DOHH2 (cell line): ENCODE data around the gene CAPS2.
"Not testable (repeated sequence)": the region's sequence is repeated elsewhere in the genome, so short reads cannot be mapped to it uniquely, and the experiment has no call there.

Experiments
- H3F3A ChIP-seq: fragments of 200-600 bp; sonication (generic), shearing (Covaris generic); 2 replicates; pipeline ENCODE4 v1.6.0; 2016; ENCODE audit warnings: antibody characterized with exemption, mild to moderate bottlenecking; ENCODE audit not compliant: control insufficient read depth, insufficient read depth
- H3K27ac ChIP-seq: fragments of 200-600 bp; sonication (generic); 2 replicates; pipeline ENCODE4 v1.5.1; 2014; ENCODE audit warnings: low read depth, mild to moderate bottlenecking, low read length, moderate library complexity
- H3K27me3 ChIP-seq: fragments of 200-600 bp; sonication (generic); 2 replicates; pipeline ENCODE4 v1.6.1; 2014; ENCODE audit warnings: mild to moderate bottlenecking, low read length, mixed read lengths; ENCODE audit not compliant: control insufficient read depth
- H3K36me3 ChIP-seq: fragments of 200-600 bp; sonication (generic); 2 replicates; pipeline ENCODE4 v1.6.1; 2014; ENCODE audit warnings: mild to moderate bottlenecking, low read length, moderate library complexity, mixed read lengths; ENCODE audit not compliant: control insufficient read depth
- H3K4me1 ChIP-seq: fragments of 200-600 bp; sonication (generic); 2 replicates; pipeline ENCODE4 v1.6.1; 2014; ENCODE audit warnings: mild to moderate bottlenecking, low read length, mixed read lengths; ENCODE audit not compliant: control insufficient read depth
- H3K4me2 ChIP-seq: fragments of 200-600 bp; sonication (generic); 2 replicates; pipeline ENCODE4 v1.6.0; 2014; ENCODE audit warnings: mild to moderate bottlenecking, low read length, moderate library complexity
- H3K4me3 ChIP-seq: fragments of 200-600 bp; sonication (generic); 2 replicates; pipeline ENCODE4 v1.5.1; 2014; ENCODE audit warnings: mild to moderate bottlenecking, low read length, mixed read lengths
- H3K79me2 ChIP-seq: fragments of 200-600 bp; sonication (generic); 2 replicates; pipeline ENCODE4 v1.6.1; 2014; ENCODE audit warnings: mild to moderate bottlenecking, low read length, mixed read lengths; ENCODE audit not compliant: control insufficient read depth
- H3K9me2 ChIP-seq: fragments of 200-600 bp; sonication (generic); replicated peaks from 2 replicates; pipeline ENCODE4 v1.6.1; 2014; ENCODE audit warnings: mild to moderate bottlenecking, low read length, mixed read lengths; ENCODE audit not compliant: control insufficient read depth
- H3K9me3 ChIP-seq: fragments of 200-600 bp; sonication (generic); 2 replicates; pipeline ENCODE4 v1.6.1; 2014; ENCODE audit warnings: antibody characterized with exemption, low read length, mixed read lengths; ENCODE audit not compliant: control insufficient read depth, insufficient read depth
- H4K20me1 ChIP-seq: fragments of 200-600 bp; sonication (generic); 2 replicates; pipeline ENCODE4 v1.6.0; 2014; ENCODE audit warnings: low read depth, mild to moderate bottlenecking, antibody characterized with exemption, low read length, moderate library complexity; ENCODE audit not compliant: control insufficient read depth, insufficient read depth
- CTCF ChIP-seq: fragments of 200-600 bp; sonication (generic); IDR thresholded peaks from one replicate; pipeline ENCODE4 v1.5.1; 2014; ENCODE audit warnings: antibody characterized with exemption, mild to moderate bottlenecking, low read depth, low read length; ENCODE audit not compliant: poor library complexity, severe bottlenecking
- EZH2phosphoT487 ChIP-seq: fragments of 200-600 bp; sonication (generic); IDR thresholded peaks from 2 replicates; pipeline ENCODE4 v1.6.1; 2017; ENCODE audit warnings: borderline replicate concordance, mild to moderate bottlenecking, antibody characterized with exemption, low read length, moderate library complexity, mixed read lengths

Gene CAPS2

GRCh38 chr12:75354011-75354410 lies 23.9 kb upstream of the CAPS2 start:
- 0 out of 2 replicates have a peak, but pooled peaks cover 4% of the 10 kb centered on the region for H3K9me3 ChIP-seq

GRCh38 chr12:75350413-75350812 lies 20.3 kb upstream of the CAPS2 start:
- H3K27me3 ChIP-seq: no peaks in the 10 kb centered on the region; the same call in 1 of the 2 replicates
- no peak overlapping the region for H3K4me2 ChIP-seq
- no peaks in the 10 kb centered on the region for H4K20me1 ChIP-seq
- no peaks in the 10 kb centered on the region for H3K36me3 ChIP-seq
- no peaks in the 10 kb centered on the region for H3F3A ChIP-seq
- H3K4me3 ChIP-seq: no peak overlapping the region
- H3K27ac ChIP-seq: no peak overlapping the region
- H3K79me2 ChIP-seq: no peaks in the 10 kb centered on the region
- TF ChIP-seq CTCF: no peak
- no peak for TF ChIP-seq EZH2phosphoT487
- H3K4me1 ChIP-seq: no peaks in the 10 kb centered on the region
- H3K9me2 ChIP-seq: no peaks in the 10 kb centered on the region
- 0 out of 2 replicates have a peak, but pooled peaks cover 4% of the 10 kb centered on the region for H3K9me3 ChIP-seq

More at GRCh38 chr12:75354011-75354410, 23.9 kb upstream of the CAPS2 start:
- H3F3A ChIP-seq: no peaks in the 10 kb centered on the region
- H3K9me2 ChIP-seq: no peaks in the 10 kb centered on the region
- H3K27ac ChIP-seq: no peak overlapping the region
- H3K79me2 ChIP-seq: no peaks in the 10 kb centered on the region
- no peak for TF ChIP-seq CTCF
- TF ChIP-seq EZH2phosphoT487: no peak
- no peaks in the 10 kb centered on the region for H3K36me3 ChIP-seq
- H3K4me1 ChIP-seq: no peaks in the 10 kb centered on the region
- H3K27me3 ChIP-seq: no peaks in the 10 kb centered on the region; the same call in 1 of the 2 replicates
- H3K4me3 ChIP-seq: no peak overlapping the region
- no peaks in the 10 kb centered on the region for H4K20me1 ChIP-seq
- no peak overlapping the region for H3K4me2 ChIP-seq

GRCh38 chr12:75349946-75350345 lies 19.8 kb upstream of the CAPS2 start:
- no peaks in the 10 kb centered on the region for H3K9me2 ChIP-seq
- no peak overlapping the region for H3K4me2 ChIP-seq
- no peak overlapping the region for H3K27ac ChIP-seq

GRCh38 chr12:75346215-75346614 lies 16.1 kb upstream of the CAPS2 start:
- not testable (repeated sequence) for H4K20me1 ChIP-seq, H3K79me2 ChIP-seq, H3K9me2 ChIP-seq, H3K4me2 ChIP-seq, H3F3A ChIP-seq, H3K27me3 ChIP-seq, H3K4me1 ChIP-seq, H3K27ac ChIP-seq, H3K9me3 ChIP-seq, H3K36me3 ChIP-seq, H3K4me3 ChIP-seq

More at GRCh38 chr12:75349946-75350345, 19.8 kb upstream of the CAPS2 start:
- Histone ChIP-seq H3K79me2 (no peaks in the 10 kb centered on the region), H3K27me3 (no peaks in the 10 kb centered on the region; the same call in 1 of the 2 replicates), H3F3A (no peaks in the 10 kb centered on the region), H3K4me1 (no peaks in the 10 kb centered on the region), H4K20me1 (no peaks in the 10 kb centered on the region), H3K9me3 (0 out of 2 replicates have a peak, but pooled peaks cover 4% of the 10 kb centered on the region), H3K4me3 (no peak overlapping the region), H3K36me3 (no peaks in the 10 kb centered on the region)
- no peak for TF ChIP-seq EZH2phosphoT487
- no peak for TF ChIP-seq CTCF
